GM12892 (cell line): ENCODE data around the gene ADAMTS13.

Experiments used
- DNase-seq: peaks from one replicate; pipeline ENCODE4 v3.0.0; 2011; ENCODE audit not compliant: insufficient read length
- FAIRE-seq: peaks from 2 replicates; lab custom pipeline; 2011; peaks lifted over from hg19 to GRCh38; lab: Jason Lieb, UNC
- POLR2A ChIP-seq: IDR thresholded peaks from 2 replicates; pipeline ENCODE4 v1.6.1; 2011; ENCODE audit warnings: low read depth, low read length, control low read depth
- POLR2AphosphoS5 ChIP-seq: IDR thresholded peaks from 2 replicates; pipeline ENCODE4 v1.6.1; 2011; ENCODE audit warnings: low read depth, low read length, control low read depth
- TAF1 ChIP-seq: IDR thresholded peaks from 2 replicates; pipeline ENCODE4 v1.6.1; 2011; ENCODE audit warnings: low read depth, mild to moderate bottlenecking, control low read depth, low read length, borderline replicate concordance

The ADAMTS13 gene

DNA sequence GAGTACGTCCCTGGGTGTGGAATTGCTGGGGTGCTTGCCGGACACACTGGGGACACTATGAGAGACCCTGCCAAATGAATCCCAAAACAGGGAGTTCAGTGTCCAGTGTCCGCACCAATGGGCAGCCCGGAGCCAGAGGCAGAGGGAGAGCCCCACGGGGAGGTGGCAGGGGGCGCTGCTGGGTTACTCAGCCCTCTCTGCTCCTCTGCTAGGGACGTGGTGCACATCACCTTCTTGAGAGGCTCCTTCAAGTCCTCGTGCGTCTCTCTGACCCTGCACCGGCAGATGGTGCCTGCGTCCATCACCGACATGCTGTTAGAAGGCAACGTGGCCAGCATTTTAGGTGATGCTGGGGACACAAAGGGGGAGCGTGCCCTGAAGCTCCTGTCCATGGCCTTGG, 25.2 kb upstream of the ADAMTS13 start:
- TF ChIP-seq POLR2A (no peak), TAF1 (no peak), POLR2AphosphoS5 (no peak)
- FAIRE-seq (no peak), DNase-seq (no peak)

DNA sequence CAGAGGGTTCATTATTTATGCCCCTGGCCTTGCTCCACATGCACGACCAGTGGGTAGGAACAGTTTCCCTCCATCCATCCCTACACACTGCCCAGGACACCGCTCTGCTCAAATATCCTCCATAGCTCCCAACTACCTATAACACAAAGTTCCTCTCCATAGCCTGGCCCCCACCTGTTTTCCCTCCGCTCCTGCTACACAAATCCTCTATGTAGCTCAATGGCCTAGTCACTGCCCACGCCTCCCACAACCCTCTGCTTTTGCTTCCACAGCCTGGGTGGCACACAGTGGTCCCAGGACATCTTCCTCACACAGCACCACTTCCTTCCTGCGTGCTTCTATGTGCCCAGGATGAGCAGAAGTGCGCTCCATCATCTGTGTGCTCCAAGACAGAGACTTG, 24.8 kb upstream of the ADAMTS13 start:
- no peak for FAIRE-seq

DNA sequence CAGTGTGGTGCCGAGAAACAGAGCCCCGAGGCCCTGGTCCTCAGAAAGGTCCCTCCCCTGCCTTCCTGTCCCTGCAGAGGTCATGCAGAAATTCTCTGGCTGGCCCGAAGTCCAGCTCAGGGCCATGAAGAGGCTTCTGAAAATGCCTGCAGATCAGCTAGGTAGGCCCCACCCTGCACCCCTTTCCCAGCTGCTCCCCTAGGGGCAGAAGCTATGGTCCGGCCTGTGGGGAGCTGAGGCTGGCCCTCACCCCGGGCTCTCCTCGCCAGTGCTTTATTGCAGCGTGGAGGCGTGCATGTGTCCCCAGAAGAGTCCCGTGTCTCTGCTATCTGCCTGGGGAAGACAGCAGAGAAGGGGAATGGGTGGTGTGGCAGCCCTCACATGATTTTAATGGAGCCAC, 24.3 kb upstream of the ADAMTS13 start:
- DNase-seq (no peak), FAIRE-seq (no peak)
- TF ChIP-seq POLR2AphosphoS5 (no peak), TAF1 (no peak), POLR2A (no peak)

More for the DNA sequence above, 24.8 kb upstream of the ADAMTS13 start:
- TF ChIP-seq POLR2AphosphoS5 (no peak), POLR2A (no peak), TAF1 (no peak)
- DNase-seq, result no peak

DNA sequence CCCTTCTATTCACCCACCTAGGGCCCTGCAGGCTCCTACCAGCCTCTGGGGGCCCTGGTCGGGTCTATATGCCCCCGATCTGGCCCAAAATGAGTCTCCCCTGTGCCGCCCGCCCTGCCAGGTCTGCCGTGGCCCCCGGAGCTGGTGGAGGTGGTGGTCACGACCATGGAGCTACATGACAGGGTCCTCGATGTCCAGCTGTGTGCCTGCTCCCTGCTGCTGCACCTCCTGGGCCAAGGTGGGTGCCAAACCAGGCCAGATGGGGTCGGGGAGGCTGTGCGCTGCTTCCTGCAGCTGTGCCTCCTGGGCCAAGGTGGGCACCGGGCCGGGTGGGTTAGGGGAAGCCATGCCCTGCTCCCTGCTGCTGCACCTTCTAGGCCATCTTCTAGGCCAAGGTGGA, 21.9 kb upstream of the ADAMTS13 start:
- TF ChIP-seq POLR2AphosphoS5, result no peak
- no peak; the same call in 1 of the 2 replicates for TF ChIP-seq POLR2A
- TF ChIP-seq TAF1, result no peak
- DNase-seq (no peak), FAIRE-seq (no peak)

DNA sequence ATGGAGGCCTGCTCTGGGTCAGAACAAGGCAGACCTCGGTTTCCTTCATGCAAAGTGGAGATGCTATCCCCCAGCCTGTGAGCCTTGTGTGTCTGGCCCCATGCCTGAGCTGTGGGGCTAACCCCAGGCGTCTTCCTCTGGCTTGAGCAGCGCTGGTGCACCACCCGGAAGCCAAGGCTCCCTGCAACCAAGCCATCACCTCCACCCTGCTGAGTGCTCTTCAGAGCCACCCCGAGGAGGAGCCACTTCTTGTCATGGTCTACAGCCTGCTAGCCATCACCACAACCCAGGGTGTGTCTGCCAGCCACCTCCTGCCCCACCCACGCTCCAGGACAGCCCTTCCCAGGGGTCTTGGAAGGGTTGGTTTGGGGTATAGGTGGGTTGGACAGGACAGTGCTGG, 20.6 kb upstream of the ADAMTS13 start:
- TF ChIP-seq TAF1 (no peak), POLR2AphosphoS5 (peak; percentile 67)
- no peak for FAIRE-seq

DNA sequence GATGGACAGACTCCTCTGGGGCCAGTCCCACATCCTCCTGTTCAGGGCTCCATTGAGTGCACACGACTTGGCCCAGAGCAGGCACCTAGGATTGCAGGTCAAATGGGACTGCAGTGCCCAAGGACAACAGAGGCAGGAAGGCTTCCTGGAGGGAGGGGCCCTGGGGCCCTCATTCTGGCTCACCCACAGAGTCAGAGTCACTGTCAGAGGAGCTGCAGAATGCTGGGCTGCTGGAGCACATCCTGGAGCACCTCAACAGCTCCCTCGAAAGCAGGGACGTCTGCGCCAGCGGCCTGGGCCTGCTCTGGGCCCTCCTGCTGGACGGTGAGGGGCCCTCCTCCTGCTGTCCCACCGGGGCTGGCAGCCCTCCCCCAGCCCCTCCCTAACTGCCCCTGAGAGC, 19.5 kb upstream of the ADAMTS13 start:
- FAIRE-seq, result no peak
- no peak for TF ChIP-seq POLR2AphosphoS5
- TF ChIP-seq TAF1, result no peak
- TF ChIP-seq POLR2A, result no peak
- DNase-seq, result no peak

More for the DNA sequence above, 20.6 kb upstream of the ADAMTS13 start:
- DNase-seq, result no peak

DNA sequence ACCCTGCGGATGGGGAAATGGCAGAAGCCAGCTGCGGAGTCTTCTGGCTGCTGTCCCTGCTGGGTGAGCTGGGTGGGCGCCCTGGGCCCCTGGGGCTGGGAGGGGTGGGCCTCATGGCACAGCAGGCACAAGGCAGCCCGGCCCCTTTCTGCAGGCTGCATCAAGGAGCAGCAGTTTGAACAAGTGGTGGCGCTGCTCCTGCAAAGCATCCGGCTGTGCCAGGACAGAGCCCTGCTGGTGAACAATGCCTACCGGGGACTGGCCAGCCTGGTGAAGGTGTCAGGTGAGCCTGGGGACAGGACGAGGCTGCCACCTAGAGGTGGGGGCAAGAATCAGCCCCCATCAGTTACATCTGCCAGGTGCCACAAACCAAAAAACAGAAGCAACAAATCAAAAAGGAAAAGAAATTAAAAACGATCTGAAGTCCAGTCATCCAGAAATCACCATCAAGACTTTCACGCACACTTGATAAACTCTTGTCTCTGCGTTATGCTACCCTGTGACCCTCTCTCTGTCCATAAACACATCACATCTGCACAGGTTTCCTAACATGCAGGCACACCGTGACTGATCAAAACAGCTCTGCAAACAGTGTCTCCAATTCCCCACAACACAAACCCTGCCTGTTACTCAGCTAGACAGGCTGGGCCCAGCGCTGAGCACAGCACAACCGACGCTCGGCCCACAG, 18.3 kb upstream of the ADAMTS13 start:
- TF ChIP-seq POLR2A (no peak), POLR2AphosphoS5 (peak; percentile 9; the same call in 1 of the 2 replicates), TAF1 (no peak)
- no peak for DNase-seq
- no peak for FAIRE-seq

DNA sequence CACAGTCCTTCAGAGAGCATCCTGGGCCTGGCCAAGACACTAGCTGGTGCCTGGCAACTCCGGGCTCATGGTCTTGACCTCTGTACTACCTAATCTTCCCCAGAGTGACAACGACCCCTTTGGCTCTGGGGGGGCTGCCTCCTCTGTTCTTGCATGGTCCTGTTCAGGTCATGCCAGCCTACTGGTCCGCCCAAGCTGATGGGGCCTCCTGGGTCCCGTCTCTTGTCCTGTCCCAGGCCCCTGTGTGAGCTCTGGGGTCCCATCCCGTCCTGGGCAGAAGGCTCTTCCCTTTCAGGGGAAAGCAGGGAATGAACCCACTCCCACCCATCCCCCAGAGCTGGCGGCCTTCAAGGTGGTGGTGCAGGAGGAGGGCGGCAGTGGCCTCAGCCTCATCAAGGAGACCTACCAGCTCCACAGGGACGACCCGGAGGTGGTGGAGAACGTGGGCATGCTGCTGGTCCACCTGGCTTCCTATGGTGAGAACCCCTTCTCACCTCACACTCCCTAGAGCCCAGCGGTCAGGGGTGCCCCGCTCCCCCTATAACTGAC, 17.6 kb upstream of the ADAMTS13 start:
- no peak for FAIRE-seq
- no peak for TF ChIP-seq POLR2A
- no peak for TF ChIP-seq TAF1
- TF ChIP-seq POLR2AphosphoS5, result no peak
- no peak for DNase-seq

DNA sequence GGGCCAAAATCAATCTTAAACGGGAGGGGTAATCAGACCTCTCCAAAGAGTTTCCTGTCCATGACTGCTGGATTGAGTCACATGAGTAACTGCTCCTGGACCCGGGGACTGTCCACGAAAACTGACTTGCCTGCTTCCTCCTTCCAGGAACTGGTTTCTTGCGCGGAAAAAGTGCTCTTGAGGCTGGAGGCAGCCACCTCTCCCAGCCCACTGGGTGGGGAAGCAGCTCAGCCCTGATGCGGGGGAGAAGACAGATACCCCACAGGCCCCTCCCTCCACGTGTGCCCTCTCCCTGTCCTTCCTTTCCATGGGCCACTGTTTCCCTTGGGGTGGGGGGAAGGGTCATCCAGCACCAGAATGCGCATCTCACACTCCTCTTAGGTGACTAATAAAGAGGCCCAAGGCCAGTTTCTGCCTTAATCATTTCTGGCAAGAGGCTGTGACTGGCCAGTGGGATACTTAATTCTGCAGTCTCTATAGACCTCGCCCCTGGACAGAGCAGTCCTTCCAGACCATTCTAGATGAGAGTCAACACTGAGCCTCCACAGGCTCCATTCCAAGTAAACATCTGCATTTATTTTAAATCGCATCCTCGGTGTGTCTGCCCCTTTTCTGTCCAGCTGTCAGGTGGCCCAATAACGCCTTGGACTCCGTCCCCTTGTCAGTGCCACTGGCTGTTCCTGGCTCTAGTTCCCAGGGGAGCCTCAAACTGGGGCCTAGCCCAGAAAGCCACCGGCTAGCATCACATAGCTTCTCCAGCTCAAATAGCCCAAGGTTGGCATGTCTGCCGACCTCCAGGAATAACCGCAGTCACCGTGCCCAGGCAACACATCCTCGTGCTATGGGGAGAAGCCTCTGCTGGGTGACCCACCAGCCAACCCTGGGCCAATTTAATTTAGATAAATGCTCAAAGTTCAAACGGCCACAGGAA, 16.4 kb upstream of the ADAMTS13 start:
- DNase-seq (no peak), FAIRE-seq (peak; percentile 36)
- TF ChIP-seq POLR2AphosphoS5 (no peak), POLR2A (no peak), TAF1 (no peak)

DNA sequence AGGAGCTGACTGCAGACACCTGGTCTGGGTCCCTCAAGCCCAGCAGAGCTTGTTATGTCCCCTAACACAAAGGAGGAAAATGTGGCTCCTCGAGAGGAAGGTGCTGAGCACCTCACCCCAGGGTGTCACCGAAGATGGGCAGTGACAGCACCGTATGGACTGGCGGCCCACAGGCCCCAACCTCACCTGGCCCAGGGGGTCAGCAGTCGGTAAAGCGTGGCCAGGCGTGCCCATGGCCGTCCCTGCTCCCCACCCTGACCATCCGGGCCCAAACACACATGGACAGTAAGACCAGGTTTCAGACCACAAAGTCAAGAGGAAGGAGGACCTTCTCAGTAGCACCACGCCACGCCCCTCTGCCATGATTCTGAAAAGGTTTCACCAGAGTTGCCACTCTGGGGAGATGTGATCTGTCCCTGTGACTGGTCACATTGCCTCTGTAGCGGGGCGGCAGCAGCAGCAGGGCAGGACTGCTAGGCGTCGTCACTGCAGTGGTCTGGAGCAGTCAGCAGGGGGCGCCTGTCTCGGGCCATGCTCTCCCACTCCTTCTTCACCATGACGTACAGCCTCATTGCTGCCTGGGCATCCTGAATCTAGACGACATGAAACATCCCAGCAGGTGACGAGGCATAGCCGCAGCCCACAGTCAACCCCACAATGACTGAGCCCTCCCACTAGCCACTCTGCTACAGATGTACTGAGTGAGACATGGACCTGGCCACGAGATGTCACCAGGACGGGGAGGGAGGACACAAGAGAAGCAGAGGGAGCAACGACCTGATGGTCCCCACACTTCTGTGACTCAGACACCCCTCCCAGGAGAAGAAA, 15.5 kb upstream of the ADAMTS13 start:
- TF ChIP-seq POLR2AphosphoS5 (no peak), TAF1 (no peak), POLR2A (no peak)
- FAIRE-seq (peak; percentile 98), DNase-seq (peak; percentile 80)

DNA sequence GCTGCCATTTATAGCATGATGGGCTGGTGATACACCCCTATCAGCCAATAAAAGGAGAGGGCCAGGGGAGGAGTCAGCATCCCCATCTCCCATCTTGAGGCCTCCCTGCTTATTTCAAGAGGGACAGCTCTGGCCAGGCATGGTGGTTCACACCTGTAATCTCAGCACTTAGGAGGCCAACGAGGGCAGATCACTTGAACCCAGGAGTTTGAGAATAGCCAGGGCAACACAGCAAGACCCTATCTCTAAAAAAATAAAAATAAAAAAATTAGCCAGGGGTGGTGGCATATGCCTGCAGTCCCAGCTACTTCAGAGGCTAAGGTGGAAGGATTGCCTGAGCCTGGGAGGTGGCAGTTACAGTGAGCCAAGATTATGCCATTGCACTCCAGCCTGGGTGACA, 14.1 kb upstream of the ADAMTS13 start:
- FAIRE-seq (no peak), DNase-seq (no peak)
- no peak for TF ChIP-seq TAF1
- TF ChIP-seq POLR2A, result no peak
- no peak for TF ChIP-seq POLR2AphosphoS5

DNA sequence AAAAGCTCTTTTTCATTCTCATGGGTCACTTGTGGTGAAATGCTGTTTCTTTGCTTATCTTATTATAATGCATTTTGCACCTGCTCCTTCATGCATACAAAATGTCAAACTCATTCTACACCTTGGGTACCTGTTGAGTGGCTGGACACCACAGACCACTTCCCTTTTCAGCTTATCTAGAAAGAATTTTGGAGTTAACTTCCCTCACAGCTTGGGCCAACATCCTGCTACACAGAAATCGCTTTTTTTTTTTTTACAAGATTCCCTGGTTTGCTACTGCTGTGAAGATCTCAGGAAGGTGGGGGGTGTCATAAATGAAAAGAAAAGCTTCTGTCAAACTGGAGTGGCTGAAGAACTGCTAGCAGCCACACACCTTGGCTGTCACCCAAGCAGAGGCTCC, 7.0 kb upstream of the ADAMTS13 start:
- TF ChIP-seq POLR2A (no peak), POLR2AphosphoS5 (no peak), TAF1 (no peak)
- DNase-seq (no peak), FAIRE-seq (no peak)
